Forelimb muscle (tissue), 1 donor: Measurements from ENCODE around the gene LRRC43. TPM values are rescaled to one million over a fixed set of nuclear protein-coding genes. Genes with fewer than 3 reads are reported as not detected.
"Not testable (repeated sequence)": the region's sequence is repeated elsewhere in the genome, so short reads cannot be mapped to it uniquely, and the experiment has no call there.

Experiments used
- DNase-seq: peaks from one replicate; pipeline ENCODE4 v3.0.0-alpha.2; 2013; ENCODE audit warnings: low read depth
- polyA plus RNA-seq: library from polyadenylated mRNA; unstranded; fragments of 120-200 nt; gene quantifications from one replicate; pipeline ENCODE4 v1.2.1, GENCODE V29; 2013; ENCODE audit not compliant: insufficient read length

Gene LRRC43
- polyA plus RNA-seq, 1 donor: 0.29 TPM

GRCh38 chr12:122155705-122156104 lies 27.2 kb upstream of the LRRC43 start:
- DNase-seq: no peak

- no peak for DNase-seq
These were observed 24.1 kb upstream of the LRRC43 start for GRCh38 chr12:122158700-122159285.

- DNase-seq: no peak
These were observed 23.0 kb upstream of the LRRC43 start for GRCh38 chr12:122159882-122160281.

GRCh38 chr12:122160761-122161160 lies 22.2 kb upstream of the LRRC43 start:
- DNase-seq: no peak

- no peak for DNase-seq
These were observed 21.2 kb upstream of the LRRC43 start for GRCh38 chr12:122161682-122162081.

GRCh38 chr12:122162976-122163375 lies 19.9 kb upstream of the LRRC43 start:
- no peak for DNase-seq

GRCh38 chr12:122166422-122167349 lies 16.2 kb upstream of the LRRC43 start:
- DNase-seq: no peak

- DNase-seq: no peak
These were observed 15.5 kb upstream of the LRRC43 start for GRCh38 chr12:122167356-122167925.

GRCh38 chr12:122168492-122168891 lies 14.4 kb upstream of the LRRC43 start:
- no peak for DNase-seq

- no peak for DNase-seq
These were observed 11.5 kb upstream of the LRRC43 start for GRCh38 chr12:122171399-122171798.

GRCh38 chr12:122172262-122172939 lies 10.5 kb upstream of the LRRC43 start:
- DNase-seq: no peak

GRCh38 chr12:122174155-122174845 lies 8.6 kb upstream of the LRRC43 start, which contains the start of gene IL31:
Gene IL31 (minus strand): TSS chr12:122174221. CDS start chr12:122174172, 49 bp downstream.
- no peak for DNase-seq

- not testable (repeated sequence) for DNase-seq
These were observed 6.5 kb upstream of the LRRC43 start for GRCh38 chr12:122176473-122176872.

GRCh38 chr12:122183588-122183940 lies 641 bp downstream of the LRRC43 start:
- no peak for DNase-seq

- DNase-seq: no peak
These were observed 1.6 kb downstream of the LRRC43 start for GRCh38 chr12:122184517-122184916.

GRCh38 chr12:122185079-122185478 lies 2.2 kb downstream of the LRRC43 start:
- DNase-seq: no peak

- no peak for DNase-seq
These were observed 2.7 kb downstream of the LRRC43 start for GRCh38 chr12:122185494-122186082.

- no peak for DNase-seq
These were observed 4.5 kb downstream of the LRRC43 start for GRCh38 chr12:122187466-122187865.

- no peak for DNase-seq
These were observed 6.9 kb downstream of the LRRC43 start for GRCh38 chr12:122189626-122190475.
